HG03460 (cell line): ENCODE data around the gene FRMD8.
A peak's percentile ranks its signal among the peaks of the same experiment; 100 is the strongest.
"Not testable (repeated sequence)": the region's sequence is repeated elsewhere in the genome, so short reads cannot be mapped to it uniquely, and the experiment has no call there.

Experiments
- ATAC-seq: cut with Tn5 transposase; IDR thresholded peaks from one replicate; pipeline ENCODE4 v1.9.1; 2021; ENCODE audit not compliant: unreplicated experiment

FRMD8 gene

GRCh38 chr11:65452259-65452658, 65.8 kb downstream of the FRMD8 start:
- ATAC-seq: not testable (repeated sequence)

DNA sequence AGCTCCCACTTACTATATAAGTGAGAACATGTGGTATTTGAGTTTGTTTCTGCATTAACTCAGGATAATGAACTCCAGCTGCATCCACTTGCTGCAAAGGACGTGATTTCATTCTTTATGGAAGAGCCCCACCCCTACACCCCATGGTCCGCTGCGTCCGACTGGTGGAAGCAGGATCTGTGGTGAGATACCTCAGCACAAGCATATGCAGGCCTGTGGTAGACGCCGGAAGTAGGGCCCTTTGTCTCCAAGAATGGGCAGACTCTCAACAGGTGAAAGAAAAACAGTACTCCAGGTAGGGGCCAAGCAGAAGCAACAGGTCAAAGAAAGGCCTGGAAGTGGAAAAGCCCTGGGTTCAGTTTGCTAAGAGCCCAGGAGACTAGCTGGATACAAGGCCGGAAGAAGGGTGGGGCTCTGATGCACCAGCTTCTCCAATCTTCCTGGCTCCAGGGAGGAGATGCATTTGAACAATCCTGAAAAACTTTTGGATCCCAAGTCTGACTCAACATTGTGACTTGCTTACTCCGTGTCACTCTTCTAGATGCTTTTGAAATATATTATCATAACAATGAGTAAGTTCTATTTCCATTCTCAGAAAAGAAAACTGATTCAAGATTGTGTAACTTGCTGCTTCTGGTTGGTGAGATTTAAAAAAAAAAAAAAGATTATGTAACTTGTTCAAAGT, 66.5 kb downstream of the FRMD8 start:
- no peak for ATAC-seq

GRCh38 chr11:65454311-65454695, 67.9 kb downstream of the FRMD8 start:
- ATAC-seq: no peak

DNA sequence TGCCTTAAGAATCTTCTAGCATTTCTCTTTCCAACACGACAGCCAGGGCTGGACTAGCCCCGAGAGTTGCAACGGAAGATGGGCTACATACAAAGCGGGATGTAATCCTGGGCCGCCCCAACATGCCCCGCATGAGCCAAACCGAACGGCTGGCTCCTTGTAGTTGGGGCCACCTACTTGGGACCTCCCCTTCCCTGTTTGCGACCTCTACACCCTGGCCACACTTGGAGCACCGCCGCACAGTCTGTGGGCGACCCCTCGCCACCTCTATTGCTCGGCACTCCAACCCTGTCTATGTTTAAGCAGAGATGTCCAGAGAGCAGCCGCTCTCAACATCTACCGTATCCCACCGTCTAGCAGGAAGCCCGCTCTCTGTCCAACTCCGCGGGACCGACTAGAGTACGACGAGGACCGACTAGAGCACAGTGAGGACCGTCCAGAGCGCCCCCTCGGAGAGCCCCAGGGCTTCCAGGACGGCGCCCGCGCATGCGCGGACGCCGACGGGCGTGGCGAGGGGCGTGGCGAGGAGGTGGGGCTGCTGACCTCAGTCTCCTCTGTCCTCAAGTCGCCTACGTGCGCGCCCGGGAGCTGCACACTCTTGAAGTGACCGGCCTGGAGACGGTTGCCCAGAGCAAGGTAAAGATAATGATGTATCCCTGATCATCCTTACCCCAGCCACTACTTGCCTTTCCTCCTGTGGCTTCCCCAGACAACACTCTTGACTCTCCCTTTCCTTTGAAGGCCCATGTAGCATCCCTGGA, 68.4 kb downstream of the FRMD8 start:
- peak; percentile 85 for ATAC-seq

GRCh38 chr11:65456418-65456817, 70.0 kb downstream of the FRMD8 start:
- no peak for ATAC-seq

DNA sequence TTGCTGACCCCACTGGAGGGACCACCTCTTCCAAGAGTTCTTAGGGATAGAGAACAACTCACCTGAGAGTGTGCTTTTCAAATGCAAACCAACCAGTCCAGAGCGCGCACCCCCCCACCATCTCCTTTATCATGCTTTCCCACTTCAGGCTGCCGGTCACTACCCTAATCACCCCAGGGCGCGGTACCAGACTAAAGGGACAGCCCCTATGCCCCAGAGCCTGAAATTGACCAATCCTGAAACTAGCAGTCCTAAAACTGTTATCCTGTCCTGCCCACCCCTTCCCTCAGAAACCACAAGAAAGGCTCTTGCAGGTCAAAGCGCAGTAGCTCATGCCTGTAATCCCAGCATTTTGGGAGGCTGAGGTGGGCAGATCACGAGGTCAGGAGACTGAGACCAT, 73.1 kb downstream of the FRMD8 start:
- no peak for ATAC-seq
